ENCODE data around the gene IGSF21.

GRCh38 chr1:18211764-18212163, 104.2 kb downstream of the IGSF21 start:
- TF ChIP-seq ZNF274 (IDR thresholded peaks at IDR 0.05; ENCODE audit: low read depth, low read length) (no peak), YY1 (IDR thresholded peaks at IDR 0.05; ENCODE audit: insufficient read depth, insufficient read length) (no peak), SUZ12 (IDR thresholded peaks at IDR 0.05; ENCODE audit: extremely low read depth, insufficient read depth, insufficient read length) (no peak)
